Erythroblast (primary cell): Measurements from ENCODE around the gene FKBP4.

Experiments used
- GATA1 ChIP-seq: IDR thresholded peaks from 2 replicates; pipeline ENCODE4 v1.6.1; 2011; ENCODE audit warnings: low read depth, mild to moderate bottlenecking, control low read depth, low read length, moderate library complexity
- POLR2A ChIP-seq: IDR thresholded peaks from 2 replicates; pipeline ENCODE4 v1.6.1; 2011; ENCODE audit warnings: mild to moderate bottlenecking, low read length

DNA sequence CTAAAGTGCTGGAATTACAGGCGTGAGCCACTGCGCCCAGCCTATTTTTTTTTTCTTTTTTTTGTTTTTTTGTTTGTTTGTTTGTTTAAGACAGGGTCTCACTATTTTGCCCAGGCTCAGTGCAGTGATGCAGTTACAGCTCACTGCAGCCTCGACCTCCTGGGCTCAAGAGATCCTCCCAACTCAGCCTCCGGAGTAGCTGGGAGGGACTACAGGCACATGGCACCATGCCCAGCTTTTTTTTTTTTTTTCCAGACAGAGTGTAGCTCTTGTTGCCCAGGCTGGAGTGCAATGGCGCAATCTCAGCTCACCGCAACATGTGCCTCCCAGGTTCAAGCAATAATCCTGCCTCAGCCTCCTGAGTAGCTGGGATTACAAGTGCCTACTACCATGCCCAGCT lies 11.9 kb downstream of the FKBP4 start:
- TF ChIP-seq POLR2A (no peak), GATA1 (no peak)
